Adrenal gland (tissue), 5 donors: Measurements from ENCODE around the gene TMEM175.

Experiments
- CTCF ChIP-seq, 6 experiments: fragments of 450-650 bp in 4 of 6; fragments of 200-600 bp in 2 of 6; sonication (generic) in 1 of 6; IDR thresholded peaks; 1 replicate in 5 of 6; 2 replicates in 1 of 6; pipeline versions ENCODE4 v1.5.1 to v1.8.0; 2016 to 2021; ENCODE audit warnings: antibody characterized with exemption in 6 of 6, mild to moderate bottlenecking in 2 of 6, moderate library complexity in 1 of 6
- POLR2A ChIP-seq, 2 donors: fragments of 450-650 bp; IDR thresholded peaks; one replicate each; pipeline ENCODE4 v1.6.1; 2017; ENCODE audit warnings: antibody characterized with exemption in 2 of 2, mild to moderate bottlenecking in 2 of 2, moderate library complexity in 1 of 2
- donor health status: DM: no; HTN: no; CAD: no.

- TF ChIP-seq CTCF (IDR thresholded peaks at IDR 0.05), result no peak
- no peak for TF ChIP-seq POLR2A (IDR thresholded peaks at IDR 0.05)
These were observed 50.0 kb downstream of the TMEM175 start for GRCh38 chr4:982291-982690.
